ENCODE measurements around the gene MYO7B.

DNA sequence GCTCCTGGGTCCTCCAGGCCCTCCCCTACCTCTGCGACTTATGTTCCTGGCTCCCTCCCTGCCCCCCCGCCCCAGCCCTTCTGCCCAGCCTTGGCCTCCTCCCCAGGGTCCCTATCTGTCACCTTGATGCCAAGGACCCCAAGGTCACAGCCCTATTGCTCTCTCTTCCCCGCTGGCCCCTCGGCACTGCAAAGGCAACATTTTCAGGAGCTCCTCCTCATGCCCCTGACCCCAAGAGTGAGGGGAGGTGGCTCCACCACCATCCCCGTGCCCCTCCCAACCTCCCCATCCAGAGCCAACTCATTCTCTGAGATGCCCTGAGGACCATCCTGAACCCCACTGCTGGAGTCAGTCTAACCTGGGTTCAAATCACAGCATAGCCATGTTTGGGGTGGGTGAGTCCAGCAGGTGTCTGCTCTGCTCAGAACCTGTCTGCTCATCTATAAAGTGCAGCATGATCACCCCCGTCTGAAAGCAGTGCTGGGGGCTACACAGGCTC is 128.1 kb downstream of the MYO7B start:
- no peak for TF ChIP-seq PRPF4 (IDR thresholded peaks at IDR 0.05; ENCODE audit: insufficient read depth, low read depth, low read length, poor library complexity, severe bottlenecking)
- TF ChIP-seq, protein P1, sequence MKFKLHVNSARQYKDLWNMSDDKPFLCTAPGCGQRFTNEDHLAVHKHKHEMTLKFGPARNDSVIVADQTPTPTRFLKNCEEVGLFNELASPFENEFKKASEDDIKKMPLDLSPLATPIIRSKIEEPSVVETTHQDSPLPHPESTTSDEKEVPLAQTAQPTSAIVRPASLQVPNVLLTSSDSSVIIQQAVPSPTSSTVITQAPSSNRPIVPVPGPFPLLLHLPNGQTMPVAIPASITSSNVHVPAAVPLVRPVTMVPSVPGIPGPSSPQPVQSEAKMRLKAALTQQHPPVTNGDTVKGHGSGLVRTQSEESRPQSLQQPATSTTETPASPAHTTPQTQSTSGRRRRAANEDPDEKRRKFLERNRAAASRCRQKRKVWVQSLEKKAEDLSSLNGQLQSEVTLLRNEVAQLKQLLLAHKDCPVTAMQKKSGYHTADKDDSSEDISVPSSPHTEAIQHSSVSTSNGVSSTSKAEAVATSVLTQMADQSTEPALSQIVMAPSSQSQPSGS (CRISPR knock-in tag; IDR thresholded peaks at IDR 0.05): no peak
- no peak for TF ChIP-seq OTX1 (CRISPR knock-in tag; IDR thresholded peaks at IDR 0.05)
- TF ChIP-seq CHD1 (IDR thresholded peaks at IDR 0.05; ENCODE audit: low read length): no peak

All from K562 (cell line).